ENCODE results near the gene UACA. TPM values are rescaled to one million over a fixed set of nuclear protein-coding genes. Genes with fewer than 3 reads are reported as not detected.

Gene UACA
- total RNA-seq, 1 experiment from 2014 or later: 38.0 TPM

DNA sequence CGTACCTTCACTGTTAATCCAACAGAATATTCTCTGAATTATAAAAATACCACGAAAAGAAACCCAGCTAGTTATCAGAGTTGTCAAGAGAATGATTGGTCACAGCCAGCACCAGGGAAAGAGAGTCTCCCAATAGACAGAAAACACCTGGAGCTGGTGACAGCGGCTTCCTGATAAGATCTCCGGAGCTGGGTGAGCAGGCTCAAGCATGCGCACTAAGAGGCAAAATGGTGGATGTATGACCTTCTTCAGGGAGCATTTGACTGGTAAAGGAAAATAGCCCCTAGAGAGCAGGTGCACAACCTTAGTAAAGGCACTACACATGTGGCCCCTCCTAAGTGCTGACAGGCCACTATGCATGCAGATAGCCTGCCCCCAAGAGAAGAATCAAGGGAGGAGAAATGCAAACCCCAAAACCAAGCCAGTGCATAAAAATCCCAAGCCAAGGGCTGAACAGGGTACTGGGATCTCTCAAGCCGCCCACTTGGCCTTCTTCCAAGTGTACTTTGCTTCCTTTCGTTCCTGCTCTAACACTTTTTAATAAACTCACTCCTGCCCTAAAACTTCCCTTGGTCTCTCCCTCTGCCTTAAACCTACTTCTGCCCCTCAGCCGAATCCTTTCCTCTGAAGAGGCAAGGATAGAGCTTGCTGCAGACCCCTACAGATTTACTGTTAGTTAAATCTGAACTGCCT is 93.2 kb downstream of the UACA start:
- no CpG with 5 or more reads among the region's 8 CpGs for WGBS (ENCODE audit: extremely low coverage, insufficient read length, low lambda C conversion rate)
- Histone ChIP-seq H4K8ac (replicated peaks; ENCODE audit: insufficient read length, low read depth, low read length) (no peak overlapping the region), H3K9me3 (ENCODE audit: control insufficient read depth, low read depth, low read length) (no peaks in the 10 kb centered on the region), H4K20me1 (ENCODE audit: control insufficient read depth, insufficient read depth, insufficient read length) (no peaks in the 10 kb centered on the region), H3K23ac (ENCODE audit: insufficient read length, low read depth, low read length) (no peak overlapping the region), H2AK5ac (ENCODE audit: insufficient read length, low read length) (no peak overlapping the region), H3K27ac (ENCODE audit: insufficient read length, low read depth, low read length) (no peak overlapping the region), H3K4ac (ENCODE audit: low read depth, low read length) (no peak overlapping the region), H2AFZ (ENCODE audit: low read length) (no peak overlapping the region), H3K23me2 (ENCODE audit: insufficient read length, low read depth, low read length, poor library complexity, severe bottlenecking) (no peaks in the 10 kb centered on the region), H3K79me1 (ENCODE audit: insufficient read depth, low read depth, low read length, poor library complexity, severe bottlenecking) (no peaks in the 10 kb centered on the region), H2BK15ac (ENCODE audit: low read depth, low read length) (no peak overlapping the region), H3K27me3 (ENCODE audit: insufficient read depth, low read length) (no peaks in the 10 kb centered on the region), H3K4me2 (ENCODE audit: insufficient read depth, insufficient read length, low read length) (no peak overlapping the region), H3K18ac (ENCODE audit: insufficient read length, low read depth, low read length) (no peak overlapping the region), H3K9ac (ENCODE audit: extremely low read depth, insufficient read length, low read length) (no peak overlapping the region), H3T11ph (ENCODE audit: low read length) (no peak overlapping the region), H4K91ac (ENCODE audit: insufficient read length, low read depth, low read length) (no peak overlapping the region), H3K14ac (ENCODE audit: insufficient read depth, low read length) (no peak overlapping the region), H3K79me2 (ENCODE audit: insufficient read depth, low read length) (no peaks in the 10 kb centered on the region), H2BK12ac (ENCODE audit: insufficient read length, low read depth, low read length) (no peak overlapping the region), H2BK5ac (ENCODE audit: insufficient read length, low read length) (no peak overlapping the region), H3K4me1 (ENCODE audit: insufficient read depth, low read length) (no peaks in the 10 kb centered on the region), H2BK120ac (ENCODE audit: low read depth, low read length, poor library complexity, severe bottlenecking) (no peak overlapping the region), H3K56ac (ENCODE audit: insufficient read length, low read depth, low read length) (no peak overlapping the region), H4K5ac (ENCODE audit: insufficient read length, low read depth, low read length) (no peak overlapping the region), H2BK20ac (ENCODE audit: low read depth, low read length, poor library complexity, severe bottlenecking) (no peak overlapping the region)
- peak overlapping the region in 1 of 3 experiments; percentile 63; a peak in 2 of 7 replicates for H3K27ac Mint-ChIP-seq
- H3K4me1 Mint-ChIP-seq: peaks cover 4 to 12% of the 10 kb centered on the region in 2 experiments
- TF ChIP-seq, protein P1, sequence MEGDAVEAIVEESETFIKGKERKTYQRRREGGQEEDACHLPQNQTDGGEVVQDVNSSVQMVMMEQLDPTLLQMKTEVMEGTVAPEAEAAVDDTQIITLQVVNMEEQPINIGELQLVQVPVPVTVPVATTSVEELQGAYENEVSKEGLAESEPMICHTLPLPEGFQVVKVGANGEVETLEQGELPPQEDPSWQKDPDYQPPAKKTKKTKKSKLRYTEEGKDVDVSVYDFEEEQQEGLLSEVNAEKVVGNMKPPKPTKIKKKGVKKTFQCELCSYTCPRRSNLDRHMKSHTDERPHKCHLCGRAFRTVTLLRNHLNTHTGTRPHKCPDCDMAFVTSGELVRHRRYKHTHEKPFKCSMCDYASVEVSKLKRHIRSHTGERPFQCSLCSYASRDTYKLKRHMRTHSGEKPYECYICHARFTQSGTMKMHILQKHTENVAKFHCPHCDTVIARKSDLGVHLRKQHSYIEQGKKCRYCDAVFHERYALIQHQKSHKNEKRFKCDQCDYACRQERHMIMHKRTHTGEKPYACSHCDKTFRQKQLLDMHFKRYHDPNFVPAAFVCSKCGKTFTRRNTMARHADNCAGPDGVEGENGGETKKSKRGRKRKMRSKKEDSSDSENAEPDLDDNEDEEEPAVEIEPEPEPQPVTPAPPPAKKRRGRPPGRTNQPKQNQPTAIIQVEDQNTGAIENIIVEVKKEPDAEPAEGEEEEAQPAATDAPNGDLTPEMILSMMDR (conservative IDR thresholded peaks at IDR 0.05): no peak
- H3K9me3 Mint-ChIP-seq: no peaks in the 10 kb centered on the region
- H3K36me3 Mint-ChIP-seq (ENCODE audit: insufficient read depth in 1 of 3, low read depth in 3 of 3): peaks cover 0 to 4% (median 2%) of the 10 kb centered on the region in 3 experiments; a peak in 1 of 7 replicates
- no peak overlapping the region for H3K4me3 Mint-ChIP-seq
- H3K27me3 Mint-ChIP-seq (ENCODE audit: low read depth): no peaks in the 10 kb centered on the region
- DNase-seq: peak; percentile 33

Measured in H9 (cell line).